ENCODE data around the gene TMEM74B.

- TF ChIP-seq POLR2A (IDR thresholded peaks at IDR 0.05), result no peak
- TF ChIP-seq, protein P1, sequence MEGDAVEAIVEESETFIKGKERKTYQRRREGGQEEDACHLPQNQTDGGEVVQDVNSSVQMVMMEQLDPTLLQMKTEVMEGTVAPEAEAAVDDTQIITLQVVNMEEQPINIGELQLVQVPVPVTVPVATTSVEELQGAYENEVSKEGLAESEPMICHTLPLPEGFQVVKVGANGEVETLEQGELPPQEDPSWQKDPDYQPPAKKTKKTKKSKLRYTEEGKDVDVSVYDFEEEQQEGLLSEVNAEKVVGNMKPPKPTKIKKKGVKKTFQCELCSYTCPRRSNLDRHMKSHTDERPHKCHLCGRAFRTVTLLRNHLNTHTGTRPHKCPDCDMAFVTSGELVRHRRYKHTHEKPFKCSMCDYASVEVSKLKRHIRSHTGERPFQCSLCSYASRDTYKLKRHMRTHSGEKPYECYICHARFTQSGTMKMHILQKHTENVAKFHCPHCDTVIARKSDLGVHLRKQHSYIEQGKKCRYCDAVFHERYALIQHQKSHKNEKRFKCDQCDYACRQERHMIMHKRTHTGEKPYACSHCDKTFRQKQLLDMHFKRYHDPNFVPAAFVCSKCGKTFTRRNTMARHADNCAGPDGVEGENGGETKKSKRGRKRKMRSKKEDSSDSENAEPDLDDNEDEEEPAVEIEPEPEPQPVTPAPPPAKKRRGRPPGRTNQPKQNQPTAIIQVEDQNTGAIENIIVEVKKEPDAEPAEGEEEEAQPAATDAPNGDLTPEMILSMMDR (IDR thresholded peaks at IDR 0.05), result no peak
- no peak for TF ChIP-seq EP300 (IDR thresholded peaks at IDR 0.05)
Observed at GRCh38 chr20:1134836-1135235, 49.9 kb downstream of the TMEM74B start.
